IMR-90 (cell line): ENCODE measurements around the gene NLGN3.

Experiments
- CEBPB ChIP-seq: IDR thresholded peaks from 2 replicates; pipeline ENCODE4 v1.6.1; 2012; ENCODE audit warnings: low read depth, low read length, improper control_type of control experiment
- CTCF ChIP-seq: conservative IDR thresholded peaks from 2 replicates; pipeline ENCODE4 v1.5.1; 2012; ENCODE audit warnings: mild to moderate bottlenecking, low read depth, low read length, improper control_type of control experiment

GRCh38 chrX:71147496-71148277, 3.0 kb downstream of the NLGN3 start:
- TF ChIP-seq CEBPB (no peak), CTCF (no peak)
